HepG2 (cell line): ENCODE data around the gene SPAG4. TPM values are rescaled to one million over a fixed set of nuclear protein-coding genes. Genes with fewer than 3 reads are reported as not detected.

ENCODE experiments used
- EEA1 ChIP-seq: sonication (generic); formaldehyde crosslinking; IDR thresholded peaks from 2 replicates; pipeline ENCODE4 v1.5.1; 2020; ENCODE audit warnings: mild to moderate bottlenecking, missing genetic modification reagents, borderline replicate concordance
- ELK4 ChIP-seq: sonication (generic); formaldehyde crosslinking; IDR thresholded peaks from 2 replicates; pipeline ENCODE4 v1.9.0; 2021; ENCODE audit warnings: missing genetic modification reagents, borderline replicate concordance
- FOXM1 ChIP-seq: sonication (generic); formaldehyde crosslinking; IDR thresholded peaks from 2 replicates; pipeline ENCODE4 v1.5.0; 2020; ENCODE audit warnings: missing genetic modification reagents
- GATA4 ChIP-seq: sonication (generic); IDR thresholded peaks from 2 replicates; pipeline ENCODE4 v1.6.1; 2016; ENCODE audit warnings: antibody characterized with exemption, low read depth, borderline replicate concordance
- HMG20B ChIP-seq: conservative IDR thresholded peaks from 2 replicates; pipeline ENCODE4 v1.6.1; 2016; ENCODE audit warnings: missing genetic modification reagents, missing compliant biosample characterization
- HOXA9 ChIP-seq: sonication (generic); formaldehyde crosslinking; IDR thresholded peaks from 2 replicates; pipeline ENCODE4 v1.8.1; 2022; ENCODE audit warnings: missing genetic modification reagents, mild to moderate bottlenecking, moderate library complexity, borderline replicate concordance
- KAT8 ChIP-seq: IDR thresholded peaks from 2 replicates; pipeline ENCODE4 v1.6.1; 2016; ENCODE audit warnings: missing genetic modification reagents, missing compliant biosample characterization
- KMT2B ChIP-seq: IDR thresholded peaks from 2 replicates; pipeline ENCODE4 v1.6.1; 2016; ENCODE audit warnings: missing genetic modification reagents, missing compliant biosample characterization
- PRDM15 ChIP-seq: sonication (generic); formaldehyde crosslinking; IDR thresholded peaks from 2 replicates; pipeline ENCODE4 v1.4.0; 2020; ENCODE audit warnings: missing genetic modification reagents
- SMARCE1 ChIP-seq: fragments of 450-650 bp; IDR thresholded peaks from 2 replicates; pipeline ENCODE4 v1.6.1; 2017; ENCODE audit warnings: borderline replicate concordance
- SRF ChIP-seq: IDR thresholded peaks from 2 replicates; pipeline ENCODE4 v1.6.1; 2011; ENCODE audit warnings: mild to moderate bottlenecking, low read depth, low read length, moderate library complexity
- ZBTB14 ChIP-seq: sonication (generic); formaldehyde crosslinking; IDR thresholded peaks from 2 replicates; pipeline ENCODE4 v1.4.0; 2020; ENCODE audit warnings: missing genetic modification reagents
- ZNF34 ChIP-seq: sonication (generic); formaldehyde crosslinking; IDR thresholded peaks from 2 replicates; pipeline ENCODE4 v1.4.0; 2020; ENCODE audit warnings: mild to moderate bottlenecking, missing genetic modification reagents, borderline replicate concordance
- ZNF776 ChIP-seq: sonication (generic); formaldehyde crosslinking; IDR thresholded peaks from 2 replicates; pipeline ENCODE4 v1.4.0; 2020; ENCODE audit warnings: mild to moderate bottlenecking, missing genetic modification reagents
- ZSCAN25 ChIP-seq: sonication (generic); formaldehyde crosslinking; IDR thresholded peaks from 2 replicates; pipeline ENCODE4 v1.8.0; 2022; ENCODE audit warnings: mild to moderate bottlenecking, missing genetic modification reagents
- polyA plus RNA-seq, 8 experiments: library from polyadenylated mRNA; depleted of rRNA in 3 of 8; stranded (reverse) in 7 of 8; unstranded in 1 of 8; fragments of >200 nt; fragmentation: Illumina TruSeq in 4 of 8; extraction: Trizol in 4 of 8; gene quantifications; 2 replicates each; pipeline versions ENCODE4 v1.2.1 to v1.2.3, GENCODE V29; 2011 to 2016; ENCODE audit warnings: low read depth in 4 of 8, missing spikeins in 1 of 8, mixed read lengths in 1 of 8; ENCODE audit not compliant: insufficient read depth in 1 of 8
- total RNA-seq, 5 experiments: library from RNA; depleted of rRNA; stranded (reverse); fragments of >200 nt; fragmentation: Illumina TruSeq; extraction: Trizol; gene quantifications; 2 replicates each; pipeline ENCODE4 v1.2.3, GENCODE V29; 2016; ENCODE audit warnings: low read depth in 1 of 5
- TF ChIP-seq, protein P1 (sequence below): sonication (generic); formaldehyde crosslinking; IDR thresholded peaks from 2 replicates; pipeline ENCODE4 v1.4.0; 2020; ENCODE audit warnings: missing genetic modification reagents
- TF ChIP-seq, protein P2 (sequence below): sonication (generic); formaldehyde crosslinking; IDR thresholded peaks from 2 replicates; pipeline ENCODE4 v1.4.0; 2020; ENCODE audit warnings: missing genetic modification reagents

Gene SPAG4
- total and polyA plus RNA-seq, 2 of the 13 experiments (the other 11 are each of a cell fraction or from before 2014, with no cell fraction given), result 5.8 to 137 TPM

GRCh38 chr20:35600993-35601973 is 14.3 kb upstream of the SPAG4 start (continued):
- TF ChIP-seq HMG20B (no peak), PRDM15 (CRISPR knock-in tag) (0 out of 2 replicates have a peak, but pooled peaks have one; percentile 9), ZNF34 (CRISPR knock-in tag) (no peak), KAT8 (CRISPR knock-in tag) (no peak), KMT2B (CRISPR knock-in tag) (no peak), EEA1 (CRISPR knock-in tag) (no peak), GATA4 (no peak), SRF (no peak), ZSCAN25 (CRISPR knock-in tag) (no peak), ZNF776 (CRISPR knock-in tag) (peak; percentile 94; the same call in 1 of the 2 replicates), HOXA9 (CRISPR knock-in tag) (peak; percentile 48; the same call in 1 of the 2 replicates), ELK4 (CRISPR knock-in tag) (peak; percentile 72; the same call in 1 of the 2 replicates), FOXM1 (CRISPR knock-in tag) (peak; percentile 40; the same call in 1 of the 2 replicates), SMARCE1 (no peak), ZBTB14 (CRISPR knock-in tag) (peak; percentile 19; the same call in 1 of the 2 replicates)
- TF ChIP-seq, protein P1, sequence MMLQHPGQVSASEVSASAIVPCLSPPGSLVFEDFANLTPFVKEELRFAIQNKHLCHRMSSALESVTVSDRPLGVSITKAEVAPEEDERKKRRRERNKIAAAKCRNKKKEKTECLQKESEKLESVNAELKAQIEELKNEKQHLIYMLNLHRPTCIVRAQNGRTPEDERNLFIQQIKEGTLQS (CRISPR knock-in tag), result no peak
- TF ChIP-seq, protein P2, sequence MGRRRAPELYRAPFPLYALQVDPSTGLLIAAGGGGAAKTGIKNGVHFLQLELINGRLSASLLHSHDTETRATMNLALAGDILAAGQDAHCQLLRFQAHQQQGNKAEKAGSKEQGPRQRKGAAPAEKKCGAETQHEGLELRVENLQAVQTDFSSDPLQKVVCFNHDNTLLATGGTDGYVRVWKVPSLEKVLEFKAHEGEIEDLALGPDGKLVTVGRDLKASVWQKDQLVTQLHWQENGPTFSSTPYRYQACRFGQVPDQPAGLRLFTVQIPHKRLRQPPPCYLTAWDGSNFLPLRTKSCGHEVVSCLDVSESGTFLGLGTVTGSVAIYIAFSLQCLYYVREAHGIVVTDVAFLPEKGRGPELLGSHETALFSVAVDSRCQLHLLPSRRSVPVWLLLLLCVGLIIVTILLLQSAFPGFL (CRISPR knock-in tag), result no peak
